Naive B cell (primary cell): Measurements from ENCODE around the gene PCDHA10. TPM values are rescaled to one million over a fixed set of nuclear protein-coding genes. Genes with fewer than 3 reads are reported as not detected.

Experiments
- ATAC-seq, 2 donors: fragments of 150-1000 bp; cut with Tn5 transposase; 2 replicates each; pipeline ENCODE4 v1.10.0; 2021; ENCODE audit warnings: low read depth in 2 of 2, mild to moderate bottlenecking in 2 of 2, moderate library complexity in 2 of 2
- DNase-seq: peaks from one replicate; pipeline ENCODE4 v3.0.0; 2022
- H3K27ac Mint-ChIP-seq, 6 donors: one replicate each; pipeline ENCODE4 v1.8.0; 2020 to 2022; ENCODE audit warnings: mild to moderate bottlenecking in 6 of 6, mixed read lengths in 6 of 6, moderate library complexity in 5 of 6, inconsistent platforms in 2 of 6
- H3K27me3 Mint-ChIP-seq, 3 donors: one replicate each; pipeline ENCODE4 v1.8.0; 2021 to 2022; ENCODE audit warnings: mixed read lengths in 3 of 3, mild to moderate bottlenecking in 1 of 3
- H3K36me3 Mint-ChIP-seq, 2 donors: one replicate each; pipeline ENCODE4 v1.8.0; 2020 to 2022; ENCODE audit warnings: mixed read lengths in 2 of 2, inconsistent platforms in 1 of 2, mild to moderate bottlenecking in 1 of 2
- H3K4me1 Mint-ChIP-seq, 3 donors: one replicate each; pipeline ENCODE4 v1.8.0; 2020 to 2022; ENCODE audit warnings: mixed read lengths in 3 of 3, inconsistent platforms in 1 of 3, mild to moderate bottlenecking in 1 of 3, moderate library complexity in 1 of 3
- H3K4me3 Mint-ChIP-seq, 8 donors: one replicate each; pipeline ENCODE4 v1.8.0; 2020 to 2022; ENCODE audit warnings: mild to moderate bottlenecking in 8 of 8, mixed read lengths in 8 of 8, moderate library complexity in 8 of 8, inconsistent platforms in 2 of 8
- H3K9me3 Mint-ChIP-seq, 7 donors: one replicate each; pipeline ENCODE4 v1.8.0; 2020 to 2022; ENCODE audit warnings: mixed read lengths in 7 of 7, mild to moderate bottlenecking in 5 of 7, inconsistent platforms in 2 of 7, moderate library complexity in 1 of 7
- polyA plus RNA-seq, 6 donors: library from polyadenylated mRNA; unstranded; fragments of 300-500 nt; fragmentation: Illumina TruSeq; gene quantifications; one replicate each; pipeline ENCODE4 v1.2.3, GENCODE V29; 2021; ENCODE audit warnings: low read depth in 6 of 6

PCDHA10 gene
- polyA plus RNA-seq, 6 donors from 2014 or later: not detected

DNA sequence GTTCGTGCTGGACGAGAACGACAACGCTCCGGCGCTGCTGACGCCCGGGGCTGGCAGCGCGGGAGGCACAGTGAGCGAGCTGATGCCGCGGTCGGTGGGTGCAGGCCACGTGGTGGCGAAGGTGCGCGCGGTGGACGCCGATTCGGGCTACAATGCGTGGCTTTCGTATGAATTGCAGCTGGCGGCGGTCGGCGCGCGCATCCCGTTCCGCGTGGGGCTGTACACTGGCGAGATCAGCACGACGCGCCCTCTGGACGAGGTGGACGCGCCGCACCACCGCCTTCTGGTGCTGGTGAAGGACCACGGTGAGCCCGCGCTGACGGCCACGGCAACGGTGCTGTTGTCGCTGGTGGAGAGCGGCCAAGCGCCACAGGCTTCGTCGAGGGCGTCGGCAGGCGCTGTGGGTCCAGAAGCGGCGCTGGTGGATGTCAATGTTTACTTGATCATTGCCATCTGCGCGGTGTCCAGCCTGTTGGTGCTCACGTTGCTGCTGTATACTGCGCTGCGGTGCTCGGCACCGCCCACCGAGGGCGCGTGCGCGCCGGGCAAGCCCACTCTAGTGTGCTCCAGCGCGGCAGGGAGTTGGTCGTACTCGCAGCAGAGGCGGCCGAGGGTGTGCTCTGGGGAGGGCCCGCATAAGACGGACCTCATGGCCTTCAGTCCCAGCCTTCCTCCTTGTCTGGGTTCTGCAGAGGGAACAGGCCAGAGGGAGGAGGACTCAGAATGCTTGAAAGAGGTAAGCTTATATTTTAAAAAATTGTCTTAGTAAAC lies 28.4 kb downstream of the PCDHA10 start:
- peaks cover 12 to 14% of the 10 kb centered on the region in 2 donors for H3K36me3 Mint-ChIP-seq
- H3K27me3 Mint-ChIP-seq: peaks cover 25 to 40% (median 29%) of the 10 kb centered on the region in 3 donors
- no peak overlapping the region for H3K4me3 Mint-ChIP-seq
- H3K4me1 Mint-ChIP-seq: no peaks in the 10 kb centered on the region
- peaks cover 5 to 47% (median 36%) of the 10 kb centered on the region in 7 donors for H3K9me3 Mint-ChIP-seq
- no peak for ATAC-seq
- H3K27ac Mint-ChIP-seq: no peak overlapping the region
- DNase-seq: no peak

DNA sequence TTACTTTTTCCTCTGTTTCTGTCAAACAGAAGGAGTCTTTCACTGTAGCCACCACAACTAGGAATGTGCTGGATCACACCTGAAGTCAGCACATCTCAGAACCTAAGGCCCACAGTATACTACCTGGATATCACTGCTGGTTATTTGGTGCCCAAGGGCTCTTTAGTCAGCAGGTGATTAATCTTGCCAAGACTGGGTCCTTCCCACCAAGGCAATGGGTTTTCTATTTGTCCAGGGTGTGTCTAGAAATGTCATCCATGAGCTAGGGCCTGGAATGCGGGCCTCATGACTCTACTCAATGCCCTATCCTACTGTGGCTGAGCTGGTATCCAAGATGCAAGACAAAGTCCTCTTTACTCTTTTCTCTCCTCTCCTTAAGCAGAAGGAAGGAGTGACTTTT lies 60.6 kb downstream of the PCDHA10 start:
- no peaks in the 10 kb centered on the region for H3K4me1 Mint-ChIP-seq
- peaks cover 0 to 6% (median 0%) of the 10 kb centered on the region in 3 donors for H3K27me3 Mint-ChIP-seq
- no peak overlapping the region for H3K4me3 Mint-ChIP-seq
- ATAC-seq (no peak), DNase-seq (no peak)
- no peak overlapping the region for H3K27ac Mint-ChIP-seq
- peaks cover 10 to 37% (median 15%) of the 10 kb centered on the region in 7 donors for H3K9me3 Mint-ChIP-seq
- no peaks in the 10 kb centered on the region for H3K36me3 Mint-ChIP-seq

Other genes with a start within 250 kb of the PCDHA10 start
- gene CD14, start 222.7 kb upstream of the PCDHA10 start, polyA plus RNA-seq: 10 to 100 TPM in 1 of 6 donors, 1 to 10 TPM in 5; 1.5 to 10.2 (median 2.8) TPM
- gene TMCO6, start 216.4 kb upstream of the PCDHA10 start, polyA plus RNA-seq: 10 to 100 TPM in 4 of 6 donors, 1 to 10 TPM in 2; 7.6 to 13.0 (median 11.4) TPM
- gene NDUFA2, start 208.3 kb upstream of the PCDHA10 start, polyA plus RNA-seq: 100 to 1,000 TPM in 5 of 6 donors, 10 to 100 TPM in 1; 94.5 to 167 (median 152) TPM
- gene IK, start 208.1 kb upstream of the PCDHA10 start, polyA plus RNA-seq: 100 to 1,000 TPM in 5 of 6 donors, 10 to 100 TPM in 1; 83.8 to 170 (median 140) TPM
- 10 to 100 TPM in 4 of 6 donors, 1 to 10 TPM in 2; 5.7 to 15.1 (median 10.3) TPM for gene WDR55, start 191.0 kb upstream of the PCDHA10 start, polyA plus RNA-seq
- under 1 TPM in 1 of 6 donors, not detected in 5; 0.21 TPM for gene DND1, start 182.3 kb upstream of the PCDHA10 start, polyA plus RNA-seq
- gene HARS1, start 164.5 kb upstream of the PCDHA10 start, polyA plus RNA-seq: 10 to 100 TPM; 37.6 to 73.5 (median 40.3) TPM
- 10 to 100 TPM; 12.2 to 26.2 (median 18.7) TPM for gene HARS2, start 164.4 kb upstream of the PCDHA10 start, polyA plus RNA-seq
- 10 to 100 TPM; 68.6 to 85.8 (median 76.7) TPM for gene ZMAT2, start 155.4 kb upstream of the PCDHA10 start, polyA plus RNA-seq
- gene PCDHA1, start 69.8 kb upstream of the PCDHA10 start, polyA plus RNA-seq: not detected
- not detected for gene PCDHA2, start 61.0 kb upstream of the PCDHA10 start, polyA plus RNA-seq
- gene PCDHA3, start 54.8 kb upstream of the PCDHA10 start, polyA plus RNA-seq: not detected
- not detected for gene PCDHA4, start 48.8 kb upstream of the PCDHA10 start, polyA plus RNA-seq
- not detected for gene PCDHA5, start 34.3 kb upstream of the PCDHA10 start, polyA plus RNA-seq
- not detected for gene PCDHA6, start 27.9 kb upstream of the PCDHA10 start, polyA plus RNA-seq
- gene PCDHA7, start 21.6 kb upstream of the PCDHA10 start, polyA plus RNA-seq: not detected
- not detected for gene PCDHA8, start 14.7 kb upstream of the PCDHA10 start, polyA plus RNA-seq
- gene PCDHA9, start 7.5 kb upstream of the PCDHA10 start, polyA plus RNA-seq: not detected
- gene PCDHA11, start 13.1 kb downstream of the PCDHA10 start, polyA plus RNA-seq: not detected
- gene PCDHA12, start 19.4 kb downstream of the PCDHA10 start, polyA plus RNA-seq: not detected
- not detected for gene PCDHA13, start 26.2 kb downstream of the PCDHA10 start, polyA plus RNA-seq
- not detected for gene PCDHAC1, start 70.4 kb downstream of the PCDHA10 start, polyA plus RNA-seq
- not detected for gene PCDHAC2, start 110.6 kb downstream of the PCDHA10 start, polyA plus RNA-seq
- gene PCDHB1, start 195.5 kb downstream of the PCDHA10 start, polyA plus RNA-seq: not detected
- under 1 TPM in 1 of 6 donors, not detected in 5; 0.13 TPM for gene PCDHB2, start 238.7 kb downstream of the PCDHA10 start, polyA plus RNA-seq
- gene PCDHB3, start 244.6 kb downstream of the PCDHA10 start, polyA plus RNA-seq: not detected